GM18907 (cell line): ENCODE data around the gene P2RY14.
"Not testable (repeated sequence)": the region's sequence is repeated elsewhere in the genome, so short reads cannot be mapped to it uniquely, and the experiment has no call there.

Experiments used
- ATAC-seq: cut with Tn5 transposase; IDR thresholded peaks from one replicate; pipeline ENCODE4 v1.9.1; 2021; ENCODE audit warnings: mild to moderate bottlenecking, moderate library complexity; ENCODE audit not compliant: unreplicated experiment

The P2RY14 gene

GRCh38 chr3:151195826-151196225 lies 82.5 kb downstream of the P2RY14 start:
- no peak for ATAC-seq

GRCh38 chr3:151192545-151192944 lies 85.8 kb downstream of the P2RY14 start:
- no peak for ATAC-seq

GRCh38 chr3:151191095-151191494 lies 87.2 kb downstream of the P2RY14 start:
- ATAC-seq, result no peak

- no peak for ATAC-seq
Observed at GRCh38 chr3:151183265-151183671, 95.1 kb downstream of the P2RY14 start.

- ATAC-seq, result no peak
Observed at GRCh38 chr3:151182349-151183079, 95.8 kb downstream of the P2RY14 start.

- ATAC-seq, result no peak
Observed at GRCh38 chr3:151178208-151178845, 100.0 kb downstream of the P2RY14 start.

- ATAC-seq, result no peak
Observed at GRCh38 chr3:151175952-151176351, 102.4 kb downstream of the P2RY14 start.

GRCh38 chr3:151174351-151174750 lies 104.0 kb downstream of the P2RY14 start:
- no peak for ATAC-seq

GRCh38 chr3:151171145-151171757 lies 107.1 kb downstream of the P2RY14 start:
- ATAC-seq, result peak; percentile 83

GRCh38 chr3:151169948-151170679 lies 108.2 kb downstream of the P2RY14 start:
- not testable (repeated sequence) for ATAC-seq

GRCh38 chr3:151169262-151169947 lies 108.9 kb downstream of the P2RY14 start:
- ATAC-seq, result no peak

GRCh38 chr3:151168269-151169094 lies 109.9 kb downstream of the P2RY14 start:
- ATAC-seq, result peak; percentile 49

- ATAC-seq, result no peak
Observed at GRCh38 chr3:151166161-151166560, 112.2 kb downstream of the P2RY14 start.

- ATAC-seq, result no peak
Observed at GRCh38 chr3:151165226-151165625, 113.1 kb downstream of the P2RY14 start.
